CD4-positive, alpha-beta T cell treated with Interleukin-17A for 1 hour (primary cell): Measurements from ENCODE around the gene COL27A1.
"Not testable (repeated sequence)": the region's sequence is repeated elsewhere in the genome, so short reads cannot be mapped to it uniquely, and the experiment has no call there.

ENCODE experiments used
- DNase-seq: peaks from one replicate; pipeline ENCODE4 v3.0.0-alpha.2; 2020

Gene COL27A1

GRCh38 chr9:114123031-114123977 is 32.0 kb upstream of the COL27A1 start:
- DNase-seq = no peak

DNA sequence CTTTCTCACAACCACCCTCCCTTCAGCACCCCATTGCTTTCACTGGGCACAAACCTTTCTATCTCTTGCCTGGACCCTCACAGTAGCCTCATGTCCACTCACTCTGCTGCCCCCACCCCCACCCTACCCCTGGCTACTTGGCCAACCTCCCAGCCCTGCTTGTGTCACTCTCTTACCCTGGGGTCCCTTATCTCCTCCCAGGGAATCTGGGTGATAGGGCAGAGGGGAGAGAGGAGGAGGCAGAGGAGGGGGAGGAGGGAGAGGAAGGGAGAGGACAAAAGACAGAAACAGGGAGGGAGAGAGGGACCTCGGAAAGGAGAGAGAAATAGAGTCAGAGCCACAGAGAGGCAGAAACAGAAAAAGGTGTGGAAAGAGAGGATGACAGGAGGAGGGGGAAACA is 31.2 kb upstream of the COL27A1 start:
- no peak for DNase-seq

DNA sequence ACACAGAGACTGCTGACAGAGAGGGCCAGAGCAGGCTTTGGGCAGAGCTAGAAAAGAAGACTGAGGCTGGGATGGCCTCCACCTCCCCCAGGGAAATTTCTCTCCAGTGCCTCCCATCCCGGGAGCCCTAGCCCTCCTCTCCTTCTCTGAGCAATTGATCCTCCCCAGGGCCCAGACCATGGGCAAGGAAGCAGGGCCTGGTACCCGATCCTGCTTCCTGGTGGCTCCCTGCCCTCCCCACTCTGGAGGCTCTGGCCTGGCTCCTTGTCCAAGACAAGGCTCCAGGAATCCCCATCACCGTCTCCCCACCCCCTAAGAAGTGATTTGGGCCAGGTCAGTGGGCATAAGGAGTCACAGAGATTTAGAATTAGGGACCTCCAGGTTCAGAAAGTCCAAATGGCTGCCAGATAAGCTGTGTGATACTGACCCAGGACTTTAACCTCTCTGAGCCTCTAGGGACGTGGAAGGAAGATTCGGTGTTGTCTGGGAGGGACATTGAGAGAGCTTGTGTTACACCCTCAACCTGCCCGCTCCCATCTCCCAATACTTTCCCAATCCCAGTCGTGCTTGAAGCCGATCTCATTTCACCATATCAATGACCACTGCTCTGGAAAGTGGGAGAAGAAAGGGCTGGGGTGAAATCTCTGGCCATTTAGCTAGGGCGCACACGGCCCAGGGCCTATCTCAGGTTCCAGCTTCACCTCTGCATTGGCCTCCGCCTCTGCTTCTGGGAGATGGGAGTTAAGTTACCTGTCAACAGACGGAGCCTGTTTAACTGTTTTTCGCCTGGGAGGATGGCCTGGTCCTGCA is 30.5 kb upstream of the COL27A1 start:
- no peak for DNase-seq

DNA sequence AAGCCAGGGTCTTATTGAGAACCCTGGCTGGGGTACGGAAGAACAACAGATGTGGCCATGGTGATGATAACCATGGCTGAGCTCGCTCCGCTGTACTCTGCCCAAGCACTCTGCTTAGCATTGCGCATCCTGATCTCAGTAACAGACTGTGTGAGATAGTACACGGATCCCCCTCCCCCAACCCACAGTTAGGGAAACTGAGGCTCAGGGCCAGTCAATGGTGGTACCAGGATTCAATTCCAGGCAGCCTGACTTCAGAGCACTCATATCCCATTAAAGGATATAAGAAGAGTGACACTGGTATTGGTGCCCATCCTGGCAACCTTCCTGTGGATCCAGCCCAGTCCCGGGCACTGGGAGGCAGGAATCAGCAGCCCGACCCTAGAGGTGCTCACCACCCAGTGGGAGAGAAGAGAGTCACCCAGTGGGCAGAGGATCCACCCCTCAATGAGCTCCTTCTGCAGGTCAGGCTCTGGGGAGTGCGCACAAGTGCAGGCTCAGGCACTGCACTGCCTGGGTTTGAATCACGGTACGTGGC is 29.8 kb upstream of the COL27A1 start:
- DNase-seq = no peak

GRCh38 chr9:114126247-114127060 is 28.9 kb upstream of the COL27A1 start:
- no peak for DNase-seq

DNA sequence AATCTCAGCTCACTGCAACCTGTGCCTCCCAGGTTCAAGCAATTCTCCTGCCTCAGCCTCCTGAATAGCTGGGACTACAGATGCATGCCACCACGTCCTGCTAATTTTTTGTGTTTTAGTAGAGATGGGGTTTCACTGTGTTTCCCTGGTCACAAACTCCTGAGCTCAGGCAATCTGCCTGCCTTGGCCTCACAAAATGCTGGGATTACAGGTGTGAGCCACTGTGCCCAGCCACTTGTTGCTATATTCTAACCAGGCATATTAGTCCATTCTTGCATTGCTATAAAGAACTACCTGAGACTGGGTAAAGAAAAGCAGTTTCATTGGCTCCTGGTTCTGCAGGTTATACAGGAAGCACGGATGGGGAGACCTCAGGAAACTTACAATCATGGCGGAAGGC is 26.6 kb upstream of the COL27A1 start:
- DNase-seq = not testable (repeated sequence)

GRCh38 chr9:114130141-114130540 is 25.2 kb upstream of the COL27A1 start:
- no peak for DNase-seq

DNA sequence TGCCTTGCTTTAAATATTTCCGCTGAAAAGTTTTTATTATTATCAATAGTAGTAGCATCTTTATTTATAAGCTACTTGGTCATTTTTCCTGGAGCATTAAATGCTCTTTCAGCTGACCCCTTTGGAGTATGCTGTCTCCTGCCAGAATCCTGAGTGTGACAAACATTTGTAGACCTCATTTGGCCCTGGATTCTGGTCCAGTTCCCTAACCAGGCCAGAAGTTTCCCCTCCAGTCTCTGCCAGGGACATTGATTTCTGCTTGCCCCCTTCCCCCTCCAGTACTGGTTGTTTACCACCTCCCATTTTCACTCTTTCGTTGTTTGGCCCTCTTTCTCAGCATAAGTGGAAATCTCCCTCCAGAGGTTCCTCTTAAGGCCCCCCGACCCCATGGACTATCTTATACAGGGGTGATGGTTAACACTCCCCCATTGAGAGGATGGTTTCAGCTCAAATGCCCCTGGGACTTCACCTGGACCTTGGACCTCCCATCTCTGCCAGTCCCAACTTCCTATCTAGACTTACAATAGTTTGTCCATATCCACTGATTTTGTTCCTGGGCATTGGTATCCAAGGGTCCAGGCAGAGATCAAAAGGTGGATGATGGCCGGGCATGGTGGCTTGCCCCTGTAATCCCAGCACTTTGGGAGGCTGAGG is 24.6 kb upstream of the COL27A1 start:
- no peak for DNase-seq

GRCh38 chr9:114131808-114132549 is 23.4 kb upstream of the COL27A1 start:
- DNase-seq = no peak

GRCh38 chr9:114132550-114132918 is 22.8 kb upstream of the COL27A1 start:
- no peak for DNase-seq

- DNase-seq = no peak
Observed at GRCh38 chr9:114134827-114135396, 20.4 kb upstream of the COL27A1 start.

GRCh38 chr9:114137831-114138230 is 17.5 kb upstream of the COL27A1 start:
- DNase-seq = no peak

GRCh38 chr9:114138552-114138971 is 16.8 kb upstream of the COL27A1 start:
- DNase-seq = no peak

DNA sequence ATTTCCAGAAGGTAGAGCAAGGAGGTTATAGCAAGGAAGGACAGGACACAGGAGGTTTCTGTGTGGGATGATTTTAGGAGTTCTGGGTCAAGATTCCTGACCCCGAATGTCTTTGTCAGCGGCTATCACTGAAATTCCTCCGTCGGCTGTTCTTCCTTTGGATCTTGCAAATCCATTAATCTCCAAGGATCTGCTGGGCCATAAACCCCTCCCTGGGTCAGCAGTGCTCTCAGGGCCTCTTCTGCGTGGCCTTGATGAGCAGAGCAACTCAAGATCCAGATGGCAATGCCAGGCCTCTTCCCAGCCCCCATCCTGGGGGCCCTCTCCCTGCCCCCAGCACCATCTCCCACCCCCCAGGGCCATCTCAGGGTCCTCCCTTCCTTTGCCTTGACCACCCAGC is 16.3 kb upstream of the COL27A1 start:
- DNase-seq = no peak

GRCh38 chr9:114140401-114140800 is 14.9 kb upstream of the COL27A1 start:
- DNase-seq = no peak

DNA sequence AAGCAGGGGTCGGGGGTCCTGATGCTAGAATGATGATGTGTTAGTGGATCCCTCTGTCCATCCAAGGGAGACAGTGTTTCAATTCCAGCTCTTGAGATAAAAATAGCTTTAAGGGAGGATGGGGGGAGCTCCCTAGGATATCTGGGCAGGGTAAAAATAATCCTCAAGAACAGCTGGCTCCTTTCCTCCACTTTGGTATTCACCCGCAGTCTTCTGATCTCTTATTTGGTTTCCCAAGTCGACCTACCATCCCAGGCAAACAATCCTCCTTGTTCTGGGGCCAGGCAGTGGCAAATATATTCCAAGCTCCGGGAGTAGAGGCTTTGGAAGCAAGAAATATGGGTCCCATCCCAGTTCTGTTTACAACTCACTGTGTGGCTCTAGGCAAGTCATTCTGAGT is 14.5 kb upstream of the COL27A1 start:
- no peak for DNase-seq

- no peak for DNase-seq
Observed at GRCh38 chr9:114141553-114142402, 13.6 kb upstream of the COL27A1 start.

DNA sequence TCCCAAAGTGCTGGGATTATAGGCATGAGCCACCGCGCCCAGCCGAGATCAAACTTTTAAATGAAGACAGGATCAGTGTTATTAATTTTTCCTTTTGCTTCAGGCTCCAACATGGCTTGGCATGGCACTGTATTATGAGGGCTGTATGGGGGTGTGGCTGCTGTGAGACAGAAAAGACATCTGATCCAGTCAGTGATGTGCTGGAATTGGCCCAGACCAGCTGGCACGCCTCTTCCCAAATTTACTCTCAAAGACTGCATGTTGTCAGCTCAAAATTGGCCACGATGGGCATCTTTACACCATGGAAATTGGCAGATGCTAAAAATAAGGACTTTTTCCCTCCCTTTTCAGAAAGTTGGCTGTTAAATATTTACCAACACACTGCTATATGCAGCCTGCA is 12.1 kb upstream of the COL27A1 start:
- no peak for DNase-seq

DNA sequence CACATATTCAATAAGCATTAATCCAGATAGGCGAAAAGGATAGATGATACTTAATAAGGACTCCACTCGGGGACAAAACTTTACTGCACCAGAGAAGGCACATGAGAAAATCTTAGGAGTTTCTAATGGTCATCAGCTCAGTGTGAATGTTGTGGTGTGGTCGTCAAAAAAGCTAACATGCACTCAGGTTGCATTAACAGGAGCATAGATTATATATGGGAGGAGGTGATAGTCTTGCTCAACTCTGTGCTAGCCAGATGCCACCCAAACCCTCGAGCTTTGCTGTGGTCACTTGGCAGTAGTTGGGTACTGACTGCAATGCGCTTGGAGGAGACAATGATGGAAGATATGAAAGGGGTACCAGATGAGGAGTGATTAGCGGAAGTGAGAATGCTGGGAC is 8.6 kb upstream of the COL27A1 start:
- DNase-seq = no peak

- no peak for DNase-seq
Observed at GRCh38 chr9:114149181-114149580, 6.2 kb upstream of the COL27A1 start.
